Measurements from ENCODE around the gene POU2AF3.
"Not testable (repeated sequence)": the region's sequence is repeated elsewhere in the genome, so short reads cannot be mapped to it uniquely, and the experiment has no call there.

Gene POU2AF3

DNA sequence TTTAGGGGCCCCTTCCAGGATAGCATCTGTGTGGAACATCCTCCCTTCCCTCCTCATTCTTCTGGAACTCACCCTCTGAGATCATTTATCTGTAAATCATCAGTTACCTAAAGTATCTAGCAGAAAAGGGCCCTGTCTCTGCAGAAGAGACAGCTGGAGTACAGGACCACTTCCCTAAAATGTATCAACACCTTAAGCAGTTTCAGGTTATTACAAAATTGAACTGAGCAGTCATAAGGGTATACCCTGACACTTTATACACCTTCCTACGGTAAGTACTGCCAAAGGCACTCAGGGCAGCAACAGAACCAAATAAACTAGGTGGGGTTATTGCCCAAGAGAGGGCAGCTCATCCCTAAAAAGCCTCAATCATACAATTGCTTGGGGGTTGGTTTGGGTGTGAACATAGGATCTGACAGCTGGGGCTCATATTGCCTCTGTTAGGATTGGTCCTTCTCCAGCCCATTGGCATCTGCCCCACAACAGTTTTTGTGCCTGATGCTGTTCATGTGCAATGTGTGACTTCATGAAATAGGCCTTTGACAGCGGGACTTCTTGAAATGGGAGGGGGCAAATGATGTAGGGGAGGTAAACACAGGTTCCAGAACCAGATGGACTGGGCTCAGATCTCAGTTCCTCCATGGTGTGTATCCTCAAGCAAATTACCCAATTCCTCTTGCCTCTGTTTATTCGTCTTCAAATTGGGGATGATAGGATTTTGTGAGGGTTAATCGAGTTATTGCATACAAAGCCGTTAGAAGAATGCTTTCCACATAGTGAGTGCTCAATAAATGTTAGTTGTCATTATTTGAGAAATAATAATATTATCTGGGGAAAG is 2.9 kb downstream of the POU2AF3 start:
- DNase-seq (ENCODE audit: low read depth), result no peak

DNA sequence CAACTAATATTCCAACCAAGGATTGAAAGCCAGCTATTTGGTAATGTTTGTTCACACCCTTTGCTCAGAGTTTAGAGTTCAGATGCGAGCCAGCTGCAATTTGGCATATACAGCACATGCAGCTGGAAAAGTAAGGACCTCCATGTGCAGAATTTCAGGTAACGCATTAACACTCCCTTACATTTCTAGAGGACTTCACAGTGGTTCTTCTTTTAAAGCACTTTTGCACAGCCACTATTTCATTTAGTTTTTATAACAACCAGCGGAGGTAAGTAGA is 3.4 kb downstream of the POU2AF3 start:
- DNase-seq (ENCODE audit: low read depth), result no peak

DNA sequence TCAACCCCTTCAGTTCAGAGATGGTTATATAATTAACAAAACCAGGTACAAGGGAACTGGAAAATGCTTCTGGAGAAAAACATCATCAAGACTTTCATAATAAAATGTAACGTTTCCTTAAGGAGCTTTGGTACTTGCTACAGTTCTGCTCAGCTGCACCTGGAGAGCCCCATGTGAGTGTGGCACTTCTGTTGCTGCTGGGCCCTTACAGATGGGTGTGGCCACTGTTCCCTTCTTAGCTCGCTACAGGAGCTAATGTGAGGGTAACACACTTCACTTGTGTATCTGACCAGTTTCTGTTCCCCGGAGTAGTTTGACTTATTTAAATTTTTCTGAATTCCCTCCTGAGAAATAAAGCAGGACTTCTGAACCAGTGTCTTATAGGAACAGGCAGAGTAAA is 4.0 kb downstream of the POU2AF3 start:
- no peak for DNase-seq (ENCODE audit: low read depth)

DNA sequence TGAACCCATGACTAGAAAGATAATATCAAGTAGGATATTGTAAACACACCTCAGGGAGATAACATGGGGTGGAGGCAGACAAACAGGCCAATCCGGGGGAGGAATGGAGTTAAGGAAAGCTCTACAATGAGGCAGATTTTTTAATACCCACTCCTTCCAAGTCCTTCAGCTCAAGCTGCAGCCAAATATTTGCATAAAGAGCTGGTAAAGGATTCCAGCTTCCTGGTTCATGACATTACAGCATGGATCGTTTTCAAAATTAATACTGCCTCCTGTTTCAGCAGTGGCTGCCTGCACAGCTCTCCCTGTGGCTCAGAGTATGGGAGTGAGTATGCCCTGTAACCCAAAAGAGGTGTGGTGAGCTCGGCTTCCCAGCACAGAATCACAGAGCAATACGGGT is 5.1 kb downstream of the POU2AF3 start:
- no peak for DNase-seq (ENCODE audit: low read depth)

DNA sequence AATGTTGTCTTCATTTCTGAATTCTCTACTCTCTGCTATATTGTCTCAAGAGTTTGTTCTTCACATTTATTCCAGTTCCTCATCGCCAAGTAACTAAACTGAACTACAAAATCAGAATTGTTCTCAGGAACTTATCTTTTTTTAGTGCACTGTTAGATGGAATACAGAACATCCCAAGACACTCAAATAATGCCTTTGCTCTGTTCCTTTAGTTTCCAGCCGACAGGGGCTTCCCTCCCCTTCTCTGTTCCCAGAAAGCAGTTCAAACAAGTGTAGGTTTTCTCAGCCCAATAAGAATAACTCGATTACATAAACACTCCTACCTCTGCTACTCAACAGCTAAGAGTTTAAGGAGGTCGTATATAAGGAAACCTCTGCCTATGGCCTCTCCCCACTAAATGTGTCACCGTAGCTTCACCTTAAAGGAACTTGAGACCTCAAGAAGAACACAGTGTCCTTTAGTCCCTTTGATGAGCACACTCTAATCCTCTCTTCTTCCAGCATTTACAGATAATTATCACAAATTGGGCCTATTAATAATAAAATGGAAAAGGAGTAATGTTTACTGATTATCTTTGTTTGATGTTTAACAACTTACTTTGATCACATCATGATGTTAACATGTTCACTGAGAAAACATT is 6.9 kb downstream of the POU2AF3 start:
- no peak for DNase-seq (ENCODE audit: low read depth)

DNA sequence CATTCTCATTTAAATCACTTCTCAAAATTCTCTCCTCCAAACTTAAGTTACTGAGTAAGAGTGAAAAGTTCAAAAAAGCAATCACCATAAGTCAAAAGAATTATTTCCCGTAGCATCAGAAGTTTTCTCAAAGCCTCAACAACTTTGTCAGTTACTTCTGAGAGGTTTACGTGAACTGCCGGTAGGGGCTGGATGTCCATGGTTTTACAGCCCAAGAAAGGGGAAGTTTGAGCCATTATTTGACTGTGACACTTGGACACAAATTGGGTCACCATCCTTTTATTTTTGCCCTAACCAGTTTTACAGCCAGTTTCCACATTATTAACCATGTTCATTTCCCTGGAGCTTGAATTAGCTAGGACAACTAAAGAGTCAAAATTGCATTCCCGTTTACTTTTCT is 7.5 kb downstream of the POU2AF3 start:
- DNase-seq (ENCODE audit: low read depth), result no peak

DNA sequence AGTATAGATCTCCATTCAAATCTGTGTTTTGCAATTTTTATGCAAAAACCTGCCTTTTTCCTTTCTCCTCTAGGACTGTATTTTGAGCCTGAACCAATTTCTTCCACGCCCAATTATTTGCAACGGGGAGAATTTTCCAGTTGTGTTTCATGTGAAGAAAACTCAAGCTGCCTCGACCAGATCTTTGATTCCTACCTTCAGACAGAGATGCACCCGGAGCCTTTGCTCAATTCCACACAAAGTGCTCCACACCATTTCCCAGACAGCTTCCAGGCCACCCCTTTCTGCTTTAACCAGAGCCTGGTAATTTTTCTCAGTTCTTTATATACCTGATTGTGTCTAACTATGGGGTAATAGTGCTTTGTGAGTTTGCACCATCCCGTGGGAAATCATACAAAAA is 8.0 kb downstream of the POU2AF3 start:
- DNase-seq (ENCODE audit: low read depth), result no peak

DNA sequence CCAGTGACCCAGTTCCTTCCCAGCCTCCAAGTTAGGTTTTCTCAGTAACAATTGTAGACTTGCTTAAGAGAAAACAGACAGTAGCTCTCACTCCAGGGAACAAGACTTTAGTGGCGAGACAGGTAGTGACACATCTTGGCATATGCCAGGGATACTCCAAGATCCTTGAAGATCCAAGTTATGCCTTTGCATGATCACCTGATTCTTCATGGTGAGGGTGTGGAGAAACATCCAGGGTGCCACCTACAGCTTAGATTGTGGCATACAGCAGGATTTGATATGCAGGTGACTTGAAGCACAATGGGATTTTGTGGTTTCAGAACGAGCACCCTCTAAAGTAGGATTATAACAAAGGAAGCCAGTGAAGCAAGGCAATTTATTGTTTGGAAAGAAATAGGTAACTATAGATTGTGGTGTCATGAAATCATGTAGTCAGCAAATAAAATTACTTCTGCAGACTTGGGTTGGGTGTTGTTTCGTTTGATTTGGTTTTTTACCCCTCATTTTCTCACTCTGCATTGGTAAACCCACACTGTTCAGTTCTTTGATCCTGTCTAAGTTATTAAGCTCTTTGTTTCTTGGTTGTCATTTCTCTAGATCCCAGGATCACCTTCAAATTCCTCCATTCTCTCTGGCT is 9.2 kb downstream of the POU2AF3 start:
- no peak for DNase-seq (ENCODE audit: low read depth)

DNA sequence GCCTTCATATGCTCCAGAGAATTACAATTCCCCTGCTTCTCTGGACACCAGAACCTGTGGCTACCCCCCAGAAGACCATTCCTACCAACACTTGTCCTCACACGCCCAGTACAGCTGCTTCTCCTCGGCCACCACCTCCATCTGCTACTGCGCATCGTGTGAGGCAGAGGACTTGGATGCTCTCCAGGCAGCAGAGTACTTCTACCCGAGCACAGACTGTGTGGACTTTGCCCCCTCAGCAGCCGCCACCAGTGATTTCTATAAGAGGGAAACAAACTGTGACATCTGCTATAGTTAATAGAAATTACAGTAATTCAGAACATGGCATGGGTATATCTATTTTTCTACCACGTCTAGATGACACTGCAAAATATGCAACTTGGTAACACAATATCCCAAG is 9.8 kb downstream of the POU2AF3 start:
- no peak for DNase-seq (ENCODE audit: low read depth)

DNA sequence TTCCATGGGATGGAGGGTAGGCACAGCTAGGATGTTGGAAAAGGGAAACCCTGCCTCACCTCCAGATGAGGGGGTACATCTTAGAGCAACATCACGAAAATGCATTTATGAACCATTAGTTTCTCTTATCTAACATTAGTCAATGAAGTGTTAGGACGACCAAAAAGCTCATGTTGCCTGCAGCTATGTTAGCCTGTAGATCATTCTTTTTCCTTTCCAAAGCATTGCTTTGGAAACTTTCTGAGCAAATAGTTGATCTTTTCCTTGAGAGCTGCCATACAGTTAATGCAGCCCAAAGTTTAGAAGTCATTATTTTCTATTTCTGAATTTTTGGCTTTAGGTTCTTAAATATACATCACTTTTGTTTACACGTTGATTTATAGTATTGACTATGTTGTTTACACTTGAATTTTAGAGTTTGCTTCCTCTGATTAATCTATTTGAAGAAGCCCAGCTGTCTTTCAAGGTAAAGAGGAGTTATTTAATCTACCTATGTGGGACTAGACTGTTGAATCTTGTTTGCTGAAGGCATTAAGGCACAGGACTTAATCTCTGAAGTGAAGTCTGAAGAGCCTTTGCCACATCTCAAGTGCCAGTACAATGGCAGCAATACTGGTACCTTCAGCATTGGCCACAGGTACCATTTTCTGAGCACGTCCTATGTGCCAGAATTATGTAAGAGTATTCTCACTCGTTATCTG is 11.0 kb downstream of the POU2AF3 start:
- DNase-seq (ENCODE audit: low read depth), result no peak

DNA sequence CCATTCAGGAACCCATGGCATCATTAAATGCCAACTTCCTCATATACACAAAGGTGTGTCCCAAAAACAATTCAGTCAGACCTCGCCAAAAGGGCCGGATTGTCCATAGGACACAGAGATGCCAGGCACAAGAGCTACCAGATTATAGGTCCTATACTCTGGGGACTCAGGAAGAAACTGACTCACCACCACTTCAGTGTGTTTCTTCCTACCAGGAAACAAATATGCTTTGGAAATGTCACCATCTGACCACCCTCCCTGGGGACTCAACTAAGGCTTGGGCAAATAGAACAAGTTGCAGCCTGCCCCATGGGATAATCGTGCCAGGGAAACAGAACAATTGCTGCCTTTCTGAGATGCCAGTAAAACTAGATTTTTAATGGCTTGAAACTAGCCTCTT is 11.7 kb downstream of the POU2AF3 start:
- DNase-seq (ENCODE audit: low read depth), result no peak

DNA sequence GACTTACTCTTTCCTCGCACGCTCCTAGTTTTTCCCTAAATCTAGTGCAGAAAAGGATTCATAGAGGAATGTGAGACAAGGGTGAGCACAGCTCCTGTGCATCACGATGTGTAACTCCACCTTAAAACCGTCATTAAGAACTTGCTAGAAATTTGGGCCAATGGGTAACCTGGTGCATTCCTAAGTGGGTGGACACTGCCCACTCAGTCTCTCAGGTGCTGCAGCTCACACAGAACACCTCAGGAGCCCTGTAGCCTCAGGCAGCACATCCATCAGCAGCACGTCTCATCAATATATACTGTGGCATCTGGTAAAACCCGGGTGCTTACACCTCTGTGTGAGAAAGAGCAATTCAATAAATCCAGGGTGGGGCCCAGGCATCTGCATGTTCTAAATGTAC is 12.4 kb downstream of the POU2AF3 start:
- no peak for DNase-seq (ENCODE audit: low read depth)

DNA sequence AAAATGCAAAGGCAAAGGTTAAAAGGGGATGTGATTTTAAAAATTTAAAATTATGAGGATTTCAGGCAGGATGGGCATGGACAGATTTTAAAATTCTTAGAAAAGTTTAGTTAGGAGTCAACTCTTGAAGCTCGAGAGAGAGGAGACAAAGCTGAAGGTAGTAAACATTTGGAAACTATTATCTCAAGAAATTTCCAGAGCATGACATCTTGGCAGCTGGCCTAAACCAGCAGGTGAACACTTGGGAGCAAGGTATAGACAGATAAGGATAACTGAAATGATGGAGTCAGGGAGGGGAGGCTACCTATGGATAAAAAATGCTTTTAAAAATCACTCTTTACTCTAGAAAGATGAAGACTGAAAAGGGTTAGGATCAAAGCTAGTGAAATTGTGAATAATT is 13.7 kb downstream of the POU2AF3 start:
- DNase-seq (ENCODE audit: low read depth), result no peak

DNA sequence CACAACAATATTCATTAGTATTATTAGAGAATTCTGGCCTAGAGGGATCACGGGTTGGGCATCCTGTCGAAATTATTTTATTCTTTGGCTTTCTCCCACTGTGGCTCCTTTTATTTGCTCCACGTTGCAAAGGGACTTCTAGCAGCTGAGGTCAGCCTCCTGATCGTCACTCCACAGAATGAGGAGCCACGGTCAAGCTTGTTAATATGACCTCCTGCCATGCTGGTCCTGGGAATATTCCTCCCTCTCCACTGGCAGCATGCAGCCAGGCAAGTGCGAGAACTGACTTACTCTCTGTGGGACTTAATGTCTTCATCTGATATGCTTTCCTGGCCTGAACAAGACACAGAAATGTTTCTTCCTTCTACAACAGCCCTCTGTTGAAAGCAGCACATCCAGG is 20.9 kb downstream of the POU2AF3 start:
- DNase-seq (ENCODE audit: low read depth), result no peak

DNA sequence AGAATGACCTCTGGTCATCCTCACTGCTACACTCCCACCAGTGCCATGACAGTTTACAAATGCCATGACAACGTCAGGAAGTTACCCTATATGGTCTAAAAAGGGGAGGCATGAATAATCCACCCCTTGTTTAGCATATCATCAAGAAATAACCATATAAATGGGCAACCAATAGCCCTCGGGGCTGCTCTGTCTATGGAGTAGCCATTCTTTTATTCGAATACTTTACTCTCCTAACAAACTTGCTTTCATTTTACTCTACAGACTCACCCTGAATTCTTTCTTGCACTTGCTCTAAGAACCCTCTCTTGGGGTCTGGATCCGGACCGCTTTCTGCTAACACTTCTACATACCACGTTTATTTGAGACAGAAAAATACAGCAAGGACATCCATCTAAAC is 21.9 kb downstream of the POU2AF3 start:
- not testable (repeated sequence) for DNase-seq (ENCODE audit: low read depth)

DNA sequence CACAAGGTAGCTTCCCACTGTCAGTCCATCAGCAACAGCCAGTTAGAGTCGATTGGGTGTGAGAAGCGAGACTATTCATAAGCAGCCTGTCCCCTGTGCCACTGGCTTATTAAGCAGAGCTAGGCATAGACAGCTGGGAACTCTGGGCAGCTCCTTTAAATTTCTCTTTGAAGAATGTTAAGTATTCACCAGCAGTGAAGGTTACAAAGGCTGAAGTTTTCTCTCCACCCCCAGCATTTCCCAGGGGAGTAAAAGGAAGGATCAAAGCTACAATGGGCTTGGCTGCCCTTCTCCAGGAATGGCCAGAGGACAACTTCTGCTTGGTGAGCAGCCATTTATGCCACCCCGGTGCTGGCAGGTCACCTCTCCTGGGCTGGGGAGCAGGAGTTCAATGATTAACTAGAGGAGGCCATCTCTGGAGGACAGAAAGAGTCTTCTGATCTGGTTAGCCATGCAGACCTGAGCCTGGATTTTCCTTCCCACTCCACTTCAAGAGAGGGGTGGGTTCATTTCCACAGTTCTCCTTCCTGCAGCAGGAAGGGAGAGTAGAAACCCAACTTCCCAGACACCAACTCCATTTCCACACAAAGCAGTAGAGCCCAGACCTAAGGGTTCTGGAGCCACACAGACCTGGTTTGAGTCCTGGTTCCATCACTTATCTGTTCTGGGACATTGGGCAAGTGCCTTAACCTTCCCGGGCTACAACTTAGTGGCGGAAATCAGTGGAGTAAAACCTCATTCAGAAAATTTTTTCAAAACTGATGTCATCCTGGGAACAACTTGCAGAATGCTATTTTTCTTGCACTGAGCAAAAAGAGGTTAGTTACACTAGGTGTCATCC is 22.6 kb downstream of the POU2AF3 start:
- no peak for DNase-seq (ENCODE audit: low read depth)

DNA sequence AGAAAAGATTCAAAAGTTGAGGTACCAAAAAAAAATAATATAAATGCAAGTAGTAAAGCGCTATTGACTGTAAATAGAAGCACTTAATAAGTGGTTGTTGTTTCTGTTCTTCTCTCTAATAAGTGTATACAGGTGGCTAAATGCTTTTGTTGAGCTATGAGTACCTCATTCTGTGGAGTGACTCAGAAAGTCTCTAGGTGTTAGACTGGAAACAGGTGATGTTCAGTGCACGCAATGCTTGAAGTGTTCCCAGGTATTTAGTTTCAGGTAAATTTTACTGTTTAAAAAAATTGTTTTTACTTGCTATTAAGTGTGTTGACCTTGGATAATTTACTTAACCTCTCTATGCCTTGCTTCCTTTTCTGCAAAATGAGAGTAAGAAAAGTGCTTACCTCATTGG is 24.2 kb downstream of the POU2AF3 start:
- no peak for DNase-seq (ENCODE audit: low read depth)

DNA sequence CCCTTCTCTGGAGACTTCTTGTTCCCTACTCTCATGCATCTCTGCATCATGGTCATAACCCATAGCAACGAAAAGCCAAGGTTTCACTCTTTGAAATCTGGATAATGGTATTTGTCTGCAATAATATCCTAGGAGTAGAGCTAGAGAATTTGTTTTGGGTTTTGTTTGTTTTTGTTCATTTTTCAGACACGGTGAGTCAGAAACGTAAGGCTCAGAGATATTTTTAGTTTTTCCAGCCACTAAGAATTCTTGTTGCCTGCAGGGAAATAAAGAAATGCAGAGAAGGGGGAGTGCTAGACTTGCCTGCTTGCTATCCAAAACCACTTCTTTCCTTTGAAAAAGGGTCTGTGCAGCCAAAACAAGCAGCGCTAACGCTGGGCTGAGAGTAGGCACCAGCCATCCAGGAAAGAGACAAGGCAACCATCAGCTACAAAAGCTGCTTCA is 26.0 kb downstream of the POU2AF3 start:
- no peak for DNase-seq (ENCODE audit: low read depth)

DNA sequence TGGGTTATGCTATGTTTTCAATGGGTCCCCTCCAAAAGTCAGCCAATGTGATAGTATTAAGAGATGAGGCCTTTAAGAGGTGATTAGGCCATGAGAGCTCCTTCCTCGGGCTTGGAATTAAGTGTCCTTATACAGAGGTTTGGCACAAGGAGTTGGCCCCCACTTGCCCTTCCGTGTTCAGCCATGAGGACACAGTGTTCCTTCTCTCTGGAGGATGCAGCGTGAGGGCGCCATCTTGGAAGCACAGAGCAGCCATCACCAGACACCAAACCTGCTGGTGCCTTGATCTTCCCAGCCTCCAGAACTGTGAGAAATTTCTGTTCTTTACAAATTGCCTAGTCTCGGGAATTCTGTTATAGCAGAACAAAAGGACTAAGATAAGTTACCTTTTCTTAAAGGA is 26.9 kb downstream of the POU2AF3 start:
- DNase-seq (ENCODE audit: low read depth), result no peak

DNA sequence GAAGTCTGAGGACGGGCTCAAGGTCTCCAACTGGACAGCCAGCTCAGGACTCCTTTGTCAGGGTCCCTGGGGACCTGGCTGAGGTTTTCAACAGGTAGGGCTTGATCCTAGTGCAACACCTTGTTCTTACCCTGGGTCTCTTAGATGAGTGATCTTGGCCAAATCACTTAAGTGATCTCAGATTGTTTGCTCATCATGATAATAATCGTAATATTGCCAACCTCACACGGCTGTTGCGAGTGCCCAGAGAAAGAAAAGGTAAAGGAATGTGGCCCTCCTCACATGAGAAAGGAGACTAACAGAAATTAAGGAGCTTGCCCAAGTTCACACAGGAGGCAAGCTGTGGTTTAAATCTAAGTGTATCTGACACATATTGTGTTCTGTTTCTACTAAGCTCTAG is 28.5 kb downstream of the POU2AF3 start:
- DNase-seq (ENCODE audit: low read depth), result no peak

DNA sequence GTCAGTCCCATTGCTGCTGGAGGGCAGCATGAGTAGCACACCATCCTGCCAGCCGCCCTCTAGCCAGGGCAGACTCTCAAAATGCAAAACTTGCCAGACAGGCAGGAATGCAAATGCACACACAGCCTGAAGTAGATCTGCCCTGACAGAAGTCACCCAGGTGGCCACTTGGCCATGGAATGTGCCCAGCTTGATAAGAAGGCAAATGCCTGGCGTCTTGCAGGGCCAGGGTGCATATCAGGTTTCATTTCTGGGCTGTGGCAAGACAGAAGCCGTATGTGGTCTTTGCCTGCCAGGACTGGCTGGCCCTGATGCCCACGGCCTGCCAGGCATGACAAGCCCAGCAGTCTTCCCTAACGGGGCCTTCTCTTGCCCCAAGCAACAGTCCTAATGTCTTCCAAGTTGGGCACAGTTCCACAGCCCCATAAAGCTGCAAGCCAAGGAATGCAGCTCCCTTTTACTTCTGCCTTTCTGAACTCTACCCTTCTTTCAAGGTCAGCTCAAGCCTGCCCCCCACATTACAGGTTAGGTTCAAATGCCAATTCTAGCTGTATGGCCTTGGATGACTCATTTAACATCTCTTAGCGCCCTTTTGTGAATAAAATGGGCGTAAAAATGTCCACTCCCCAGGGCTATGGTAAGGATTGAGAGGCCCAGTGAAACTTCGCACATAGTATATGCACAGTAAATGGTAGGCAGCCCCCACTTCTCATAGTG is 29.7 kb downstream of the POU2AF3 start:
- no peak for DNase-seq (ENCODE audit: low read depth)

Measured in ELR (cell line).